ENCODE measurements around the gene PPP1R7. TPM values are rescaled to one million over a fixed set of nuclear protein-coding genes. Genes with fewer than 3 reads are reported as not detected.
A peak's percentile ranks its signal among the peaks of the same experiment; 100 is the strongest.

PPP1R7 gene
- polyA plus RNA-seq, 6 donors from 2014 or later, result 96.4 to 130 (median 112) TPM

DNA sequence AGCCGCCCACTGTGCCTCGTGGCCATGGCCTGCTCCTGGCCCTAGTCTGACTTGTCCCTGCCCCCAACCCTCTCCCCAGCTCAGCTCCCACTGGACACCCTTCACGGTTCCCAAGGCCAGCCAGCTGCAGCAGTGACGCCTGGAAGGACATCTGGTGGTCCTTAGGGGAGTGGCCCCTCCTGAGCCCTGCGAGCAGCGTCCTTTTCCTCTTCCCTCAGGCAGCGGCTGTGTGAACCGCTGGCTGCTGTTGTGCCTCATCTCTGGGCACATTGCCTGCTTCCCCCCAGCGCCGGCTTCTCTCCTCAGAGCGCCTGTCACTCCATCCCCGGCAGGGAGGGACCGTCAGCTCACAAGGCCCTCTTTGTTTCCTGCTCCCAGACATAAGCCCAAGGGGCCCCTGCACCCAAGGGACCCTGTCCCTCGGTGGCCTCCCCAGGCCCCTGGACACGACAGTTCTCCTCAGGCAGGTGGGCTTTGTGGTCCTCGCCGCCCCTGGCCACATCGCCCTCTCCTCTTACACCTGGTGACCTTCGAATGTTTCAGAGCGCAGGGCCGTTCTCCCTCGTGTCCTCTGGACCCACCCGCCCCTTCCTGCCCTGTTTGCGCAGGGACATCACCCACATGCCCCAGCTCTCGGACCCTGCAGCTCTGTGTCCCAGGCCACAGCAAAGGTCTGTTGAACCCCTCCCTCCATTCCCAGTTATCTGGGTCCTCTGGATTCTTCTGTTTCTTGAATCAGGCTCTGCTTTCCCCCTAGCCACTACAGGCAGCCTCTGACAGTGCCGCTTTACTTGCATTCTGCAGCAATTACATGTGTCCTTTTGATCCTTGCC lies 74.0 kb downstream of the PPP1R7 start:
- Mint-ChIP-seq H3K4me3 (no peak overlapping the region), H3K9me3 (no peaks in the 10 kb centered on the region), H3K27ac (peak overlapping the region in 4 of 6 donors; percentile 17 to 76 (median 44)), H3K4me1 (peaks cover 2 to 10% (median 10%) of the 10 kb centered on the region in 3 donors), H3K27me3 (peaks cover 0 to 10% (median 9%) of the 10 kb centered on the region in 3 donors), H3K36me3 (peaks cover 10 to 13% of the 10 kb centered on the region in 2 donors)
- no peak for DNase-seq
- no peak for ATAC-seq (ENCODE audit: low read depth in 2 of 2)

DNA sequence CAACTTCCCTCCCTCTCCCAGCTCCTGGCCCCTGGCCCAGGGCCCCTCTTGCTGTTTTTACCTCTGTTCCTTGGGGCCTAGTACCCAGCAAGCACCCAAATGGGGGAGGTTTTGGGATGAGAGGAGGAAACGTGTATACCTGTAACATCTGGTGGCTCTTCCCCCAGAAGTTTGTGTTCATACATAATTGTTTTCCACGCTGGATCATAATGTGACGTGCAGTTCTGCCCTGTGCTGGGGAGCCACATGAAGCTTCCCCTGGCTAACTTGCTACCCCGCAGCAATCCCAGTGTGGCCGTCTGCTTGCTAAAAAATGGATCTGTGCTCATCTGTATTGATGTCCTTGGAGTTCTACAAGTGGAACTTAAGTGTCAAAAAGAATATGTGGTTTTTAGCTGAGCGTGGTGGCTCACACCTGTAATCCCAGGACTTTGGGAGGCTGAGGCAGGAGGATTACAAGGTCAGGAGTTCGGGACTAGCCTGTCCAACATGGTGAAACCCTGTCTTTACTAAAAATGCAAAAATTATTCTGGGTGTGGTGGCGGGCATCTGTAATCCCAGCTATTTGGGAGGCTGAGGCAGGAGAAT lies 74.7 kb downstream of the PPP1R7 start:
- Mint-ChIP-seq H3K27me3 (peaks cover 0 to 9% (median 9%) of the 10 kb centered on the region in 3 donors), H3K27ac (peak overlapping the region in 3 of 6 donors; percentile 17 to 76 (median 65)), H3K4me3 (no peak overlapping the region), H3K4me1 (peaks cover 0 to 10% (median 8%) of the 10 kb centered on the region in 3 donors), H3K9me3 (no peaks in the 10 kb centered on the region), H3K36me3 (peaks cover 10 to 13% of the 10 kb centered on the region in 2 donors)
- ATAC-seq (ENCODE audit: low read depth in 2 of 2) (no peak), DNase-seq (no peak)

DNA sequence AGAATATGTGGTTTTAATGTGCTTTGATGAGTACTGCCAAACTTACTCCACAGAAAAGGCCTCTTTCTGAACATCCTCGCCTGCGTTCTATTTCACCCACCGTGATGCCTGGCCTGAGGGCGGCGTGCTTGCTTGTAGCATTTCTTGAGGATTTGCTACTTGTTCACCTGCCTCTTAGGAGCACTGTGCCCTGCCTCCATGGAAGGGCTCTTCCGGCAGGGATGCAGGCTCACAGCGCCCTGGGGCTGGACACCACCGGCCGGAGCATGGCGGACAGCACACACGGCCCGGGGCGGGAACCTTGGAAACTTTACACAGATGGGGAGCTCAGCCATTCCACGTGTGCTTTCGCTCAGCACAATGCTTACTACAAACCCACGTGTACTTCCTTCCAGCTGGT lies 75.3 kb downstream of the PPP1R7 start:
- Mint-ChIP-seq H3K36me3 (peaks cover 10 to 13% of the 10 kb centered on the region in 2 donors), H3K4me1 (peaks cover 0 to 10% (median 8%) of the 10 kb centered on the region in 3 donors)

DNA sequence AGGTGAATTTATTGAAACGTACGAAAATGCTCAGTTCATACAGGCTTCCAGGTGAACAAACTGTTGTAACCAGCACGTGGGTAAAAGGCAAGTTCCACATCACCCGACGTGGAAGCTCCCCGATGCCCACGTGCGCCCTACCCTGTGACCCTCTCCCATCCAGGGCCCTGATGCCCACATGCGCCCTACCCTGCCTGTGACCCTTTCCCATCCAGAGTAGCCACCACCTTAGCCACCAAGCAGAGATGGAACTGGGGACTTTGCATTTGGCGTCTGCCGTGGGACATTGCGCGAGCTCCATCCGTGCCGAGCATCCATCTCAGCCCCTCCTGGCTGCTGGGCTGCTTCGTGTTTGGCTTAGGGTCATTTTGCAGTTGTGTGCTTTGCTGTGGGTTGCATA lies 75.7 kb downstream of the PPP1R7 start:
- no peak for ATAC-seq (ENCODE audit: low read depth in 2 of 2)

More for the DNA sequence above, 75.3 kb downstream of the PPP1R7 start:
- Mint-ChIP-seq H3K9me3 (no peaks in the 10 kb centered on the region), H3K27ac (no peak overlapping the region), H3K4me3 (no peak overlapping the region), H3K27me3 (peaks cover 0 to 9% (median 7%) of the 10 kb centered on the region in 3 donors)
- ATAC-seq (ENCODE audit: low read depth in 2 of 2) (no peak), DNase-seq (no peak)

DNA sequence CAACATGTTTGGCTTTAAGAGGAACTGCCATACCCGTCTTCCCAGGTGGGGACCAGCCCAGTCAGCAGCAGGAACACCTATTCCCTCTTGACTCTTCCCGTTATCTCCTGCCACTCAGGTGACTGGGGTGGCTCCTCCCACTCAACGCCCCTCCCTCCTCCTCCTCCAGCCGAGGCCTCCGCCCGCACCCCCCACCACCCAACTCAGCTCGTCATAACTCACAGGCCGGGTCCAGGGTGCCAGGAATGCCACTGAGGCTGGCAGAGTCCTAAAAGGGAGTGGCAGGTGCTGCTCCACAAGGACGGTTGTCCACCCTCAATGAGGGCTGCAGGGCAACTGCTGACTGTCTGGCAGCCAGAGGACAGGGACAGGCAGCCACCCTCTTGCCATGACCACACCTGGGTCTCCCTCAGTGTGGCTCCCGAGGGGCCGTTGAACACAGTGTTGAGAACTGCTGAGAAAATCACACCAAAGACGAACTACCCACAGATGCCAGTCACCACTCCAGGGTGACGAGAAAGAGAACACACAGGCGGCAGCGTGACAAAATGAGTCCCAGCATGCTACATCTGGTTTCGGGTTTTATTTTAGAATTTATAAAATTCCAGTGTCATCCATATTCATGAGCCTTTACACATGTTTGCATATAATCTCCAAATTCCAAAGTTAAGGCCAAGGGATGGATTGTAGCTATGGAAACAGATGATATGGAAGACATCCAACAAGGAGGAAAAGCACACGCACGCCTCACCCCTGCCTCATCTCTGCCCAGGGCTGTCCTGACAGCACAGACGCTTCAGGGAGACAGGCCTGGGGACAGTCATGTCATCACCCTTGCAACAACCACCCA lies 76.7 kb downstream of the PPP1R7 start:
- H3K27ac Mint-ChIP-seq, result peak overlapping the region in 1 of 6 donors; percentile 74

More for the DNA sequence above, 75.7 kb downstream of the PPP1R7 start:
- Mint-ChIP-seq H3K36me3 (peaks cover 11 to 13% of the 10 kb centered on the region in 2 donors), H3K27ac (peak overlapping the region in 1 of 6 donors; percentile 72), H3K4me3 (no peak overlapping the region), H3K27me3 (peaks cover 0 to 9% (median 7%) of the 10 kb centered on the region in 3 donors), H3K4me1 (peaks cover 0 to 10% (median 8%) of the 10 kb centered on the region in 3 donors), H3K9me3 (no peaks in the 10 kb centered on the region)
- no peak for DNase-seq

DNA sequence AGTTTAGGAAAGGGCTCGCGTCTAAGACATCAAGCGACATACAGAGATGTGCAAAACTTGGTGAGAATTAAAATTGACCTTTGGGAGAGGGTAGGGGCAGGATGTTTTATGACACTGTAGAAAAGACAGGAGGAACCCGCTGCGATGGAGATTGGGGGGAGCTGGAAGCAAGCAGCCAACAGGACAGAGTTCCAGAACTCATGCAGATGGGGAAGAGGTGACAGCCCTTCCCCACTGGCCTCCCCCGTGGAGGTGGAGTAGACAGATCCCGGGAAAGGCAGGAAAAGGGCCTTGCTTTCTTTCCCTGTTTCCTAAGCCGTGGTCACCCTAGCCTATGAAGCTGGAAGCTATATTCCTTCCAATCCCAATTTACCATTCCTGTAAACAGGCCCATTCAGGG lies 77.3 kb downstream of the PPP1R7 start:
- Mint-ChIP-seq H3K9me3 (no peaks in the 10 kb centered on the region), H3K36me3 (peaks cover 19 to 22% of the 10 kb centered on the region in 2 donors), H3K27ac (no peak overlapping the region), H3K27me3 (peaks cover 0 to 9% (median 3%) of the 10 kb centered on the region in 3 donors), H3K4me3 (no peak overlapping the region), H3K4me1 (peaks cover 4 to 12% (median 8%) of the 10 kb centered on the region in 3 donors)
- DNase-seq (no peak), ATAC-seq (ENCODE audit: low read depth in 2 of 2) (no peak)

More for the DNA sequence above, 76.7 kb downstream of the PPP1R7 start:
- H3K9me3 Mint-ChIP-seq, result no peaks in the 10 kb centered on the region
- no peak overlapping the region for H3K4me3 Mint-ChIP-seq
- ATAC-seq (ENCODE audit: low read depth in 2 of 2) (no peak), DNase-seq (no peak)
- H3K27me3 Mint-ChIP-seq, result peaks cover 0 to 9% (median 7%) of the 10 kb centered on the region in 3 donors
- H3K36me3 Mint-ChIP-seq, result peaks cover 18 to 22% of the 10 kb centered on the region in 2 donors
- H3K4me1 Mint-ChIP-seq, result peaks cover 4 to 10% (median 8%) of the 10 kb centered on the region in 3 donors

DNA sequence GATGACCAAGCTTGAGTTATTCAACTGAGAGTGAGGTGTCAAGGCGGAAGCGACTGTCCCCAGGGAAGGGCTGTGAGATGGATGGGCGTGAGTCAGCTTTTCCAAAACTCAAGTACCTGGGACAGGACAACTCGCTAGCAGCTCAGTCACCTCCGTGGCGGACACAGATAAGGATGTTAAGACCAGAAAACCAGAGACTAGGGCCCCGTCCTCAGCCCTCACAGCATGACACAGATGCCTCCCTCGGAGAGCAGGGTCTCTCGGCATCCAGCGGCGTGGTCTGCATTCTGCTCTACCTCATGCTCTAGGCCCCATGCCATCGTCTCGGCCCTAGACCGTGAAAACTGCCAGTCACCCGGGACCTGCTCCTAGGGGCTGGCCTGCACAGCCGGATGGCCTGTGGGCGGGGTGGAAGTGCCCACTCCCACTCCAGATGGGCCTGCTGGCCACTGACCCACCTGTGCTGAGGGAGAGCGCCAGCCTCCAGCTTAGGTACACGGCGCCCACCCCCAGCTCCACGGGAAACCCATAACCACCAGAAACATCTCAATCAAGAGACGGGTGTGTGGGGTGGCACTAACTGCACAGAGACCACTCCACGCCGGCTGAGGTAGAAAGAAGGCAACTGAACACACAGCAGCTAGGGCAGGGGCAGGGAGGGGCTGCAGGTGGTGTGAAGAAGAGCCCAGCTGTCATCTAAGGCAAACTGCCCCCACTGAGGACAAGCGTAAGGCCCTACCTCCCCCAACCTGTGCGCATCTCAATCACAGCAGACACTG lies 78.0 kb downstream of the PPP1R7 start:
- DNase-seq, result no peak
- ATAC-seq (ENCODE audit: low read depth in 2 of 2), result no peak
- Mint-ChIP-seq H3K4me1 (peaks cover 4 to 16% (median 6%) of the 10 kb centered on the region in 3 donors), H3K27me3 (peaks cover 0 to 9% (median 0%) of the 10 kb centered on the region in 3 donors), H3K36me3 (peaks cover 22 to 26% of the 10 kb centered on the region in 2 donors), H3K27ac (no peak overlapping the region), H3K9me3 (no peaks in the 10 kb centered on the region), H3K4me3 (no peak overlapping the region)

DNA sequence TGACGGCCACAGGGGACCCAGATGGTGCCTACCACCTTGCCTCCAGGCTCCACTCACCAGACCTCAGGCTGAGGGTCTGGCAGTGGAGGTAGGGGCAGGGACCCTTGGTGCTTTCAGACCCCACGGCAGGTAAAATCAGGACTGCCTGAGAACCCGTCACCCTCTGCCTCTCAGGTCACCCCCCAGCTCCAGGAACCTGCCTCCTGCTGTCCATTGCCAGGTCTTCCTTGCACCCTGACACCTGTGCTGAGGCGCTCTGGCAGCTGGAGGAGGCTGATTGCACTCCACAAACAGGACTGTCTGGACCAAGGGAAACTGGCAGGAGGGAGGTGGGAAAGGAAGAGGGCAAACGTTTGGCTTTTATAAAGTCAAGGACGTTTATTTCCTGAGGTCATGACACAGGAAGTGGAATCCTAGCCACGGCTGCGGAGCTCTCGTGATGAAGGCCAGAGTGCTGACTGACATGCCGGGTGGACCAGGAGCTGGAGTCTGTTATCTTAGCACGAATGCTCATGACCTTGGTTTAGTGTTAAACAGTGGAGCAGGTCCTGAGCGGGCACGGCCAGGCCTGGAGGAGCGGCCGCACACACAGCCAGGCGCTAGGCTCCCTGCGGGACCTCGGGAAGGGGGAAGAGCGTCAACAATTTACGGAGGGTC lies 78.7 kb downstream of the PPP1R7 start:
- H3K36me3 Mint-ChIP-seq, result peaks cover 24 to 33% of the 10 kb centered on the region in 2 donors
- H3K4me1 Mint-ChIP-seq, result peaks cover 4 to 14% (median 5%) of the 10 kb centered on the region in 3 donors
- H3K27ac Mint-ChIP-seq, result peak overlapping the region in 1 of 6 donors; percentile 77
- H3K27me3 Mint-ChIP-seq, result peaks cover 0 to 9% (median 0%) of the 10 kb centered on the region in 3 donors
- ATAC-seq (ENCODE audit: low read depth in 2 of 2), result no peak
- H3K4me3 Mint-ChIP-seq, result no peak overlapping the region
- no peaks in the 10 kb centered on the region for H3K9me3 Mint-ChIP-seq
- no peak for DNase-seq

DNA sequence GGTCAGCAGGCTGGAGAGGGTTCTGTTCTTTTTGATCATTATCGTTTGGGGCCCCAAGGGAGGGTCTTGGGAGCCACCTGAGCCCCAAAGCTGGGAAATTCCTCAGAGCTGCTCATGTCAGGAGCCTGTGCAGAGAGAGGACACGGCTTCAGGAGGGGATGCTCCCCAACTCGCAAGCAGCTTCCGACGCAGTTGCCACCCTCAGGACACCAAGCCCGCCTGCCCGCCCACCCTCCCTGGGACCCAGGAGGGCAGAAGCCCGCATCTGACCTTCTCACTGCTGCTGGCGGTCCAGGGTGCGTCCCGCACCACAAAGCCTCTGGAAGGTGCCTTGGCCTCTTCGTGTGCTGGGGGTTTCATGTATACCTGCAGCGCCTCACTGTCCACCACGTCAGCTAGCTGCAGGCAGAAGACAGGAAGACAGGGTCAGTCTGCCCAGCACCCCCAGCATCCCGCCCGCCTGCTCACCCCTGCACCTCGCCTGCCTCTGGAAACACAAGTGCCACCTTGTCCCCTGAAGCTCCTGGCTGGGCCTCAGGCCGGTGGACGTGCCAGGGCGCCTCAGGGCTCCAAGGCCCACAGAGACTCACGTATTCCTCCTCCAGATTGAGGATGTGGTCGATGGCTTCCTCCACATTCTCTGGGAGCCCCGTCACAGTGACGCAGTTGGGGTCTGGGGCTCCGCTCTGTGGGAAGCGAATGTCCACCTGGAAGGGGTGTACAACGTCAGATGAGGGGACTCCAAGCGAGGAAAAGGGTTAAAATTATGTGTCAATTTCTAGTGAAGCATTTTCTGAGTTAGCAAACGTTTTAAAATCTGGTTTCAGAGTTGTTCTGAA lies 79.5 kb downstream of the PPP1R7 start:
- no peak for DNase-seq
- Mint-ChIP-seq H3K27me3 (peaks cover 0 to 1% (median 0%) of the 10 kb centered on the region in 3 donors), H3K36me3 (peaks cover 31 to 38% of the 10 kb centered on the region in 2 donors), H3K27ac (no peak overlapping the region), H3K9me3 (no peaks in the 10 kb centered on the region), H3K4me3 (no peak overlapping the region), H3K4me1 (peaks cover 0 to 6% (median 4%) of the 10 kb centered on the region in 3 donors)
- ATAC-seq (ENCODE audit: low read depth in 2 of 2), result no peak

DNA sequence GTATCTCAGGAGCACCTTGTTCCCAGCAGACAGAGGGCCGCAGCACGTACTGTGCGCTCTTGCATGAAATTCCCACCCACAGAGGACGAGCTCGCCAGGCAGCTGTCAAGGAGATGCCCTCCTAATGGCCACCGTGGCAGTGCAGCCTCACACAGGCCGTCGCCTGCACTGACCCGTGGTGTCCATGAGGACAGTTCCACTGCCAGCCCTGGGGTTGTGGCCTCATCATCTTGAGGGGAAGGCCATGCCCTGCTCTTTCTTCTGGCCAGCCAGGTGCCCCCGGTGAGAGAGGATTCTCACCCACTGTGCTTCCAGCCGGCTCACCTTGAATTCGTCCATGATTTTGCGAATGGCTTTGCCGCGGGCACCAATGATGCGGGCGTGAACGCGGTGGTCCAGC lies 80.2 kb downstream of the PPP1R7 start:
- no peak for DNase-seq
- ATAC-seq (ENCODE audit: low read depth in 2 of 2), result no peak
- Mint-ChIP-seq H3K27ac (no peak overlapping the region), H3K4me3 (no peak overlapping the region), H3K36me3 (peaks cover 36 to 44% of the 10 kb centered on the region in 2 donors), H3K9me3 (no peaks in the 10 kb centered on the region), H3K4me1 (peaks cover 0 to 6% (median 4%) of the 10 kb centered on the region in 3 donors), H3K27me3 (no peaks in the 10 kb centered on the region)

DNA sequence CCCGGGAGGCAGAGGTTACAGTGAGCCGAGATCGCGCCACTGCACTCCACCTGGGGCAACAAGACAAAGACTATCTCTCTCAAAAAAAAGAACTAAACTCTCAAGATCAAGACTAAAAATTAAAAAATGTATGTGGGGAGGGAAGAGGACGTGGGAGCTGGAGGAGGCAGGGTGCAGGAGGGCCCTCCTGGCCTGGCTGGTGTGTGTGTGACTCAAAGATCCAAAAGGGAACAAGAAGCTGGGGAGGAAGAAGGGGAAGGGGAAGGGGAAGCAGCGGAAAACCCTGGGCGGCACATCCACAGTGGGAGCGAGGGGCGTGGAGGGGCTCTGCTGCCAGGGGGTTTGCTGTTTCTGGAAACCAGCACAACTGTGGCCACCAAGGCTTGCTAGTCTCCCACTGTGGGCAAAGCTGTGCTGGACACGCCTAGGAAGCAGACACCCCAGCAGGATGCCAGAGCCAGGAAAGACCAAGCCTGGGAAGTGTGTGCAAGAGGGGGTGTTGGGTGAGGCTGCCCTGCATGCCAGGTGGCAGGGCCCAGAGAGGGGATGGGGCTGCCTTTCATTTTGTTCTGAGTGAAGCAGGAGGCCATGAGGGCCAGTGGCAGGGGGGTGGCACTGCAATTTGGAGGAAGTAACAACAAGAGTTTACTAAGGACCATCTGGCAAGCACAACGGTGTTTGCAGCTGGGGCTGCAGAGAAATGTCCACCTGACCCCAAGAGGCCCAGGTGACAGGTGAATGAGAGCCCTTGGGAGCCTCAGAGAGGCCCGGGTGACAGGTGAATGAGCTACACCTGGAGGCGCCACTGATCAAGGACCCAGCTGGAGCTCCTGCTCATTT lies 82.7 kb downstream of the PPP1R7 start:
- Mint-ChIP-seq H3K36me3 (peaks cover 35 to 55% of the 10 kb centered on the region in 2 donors), H3K27ac (peak overlapping the region in 2 of 6 donors; percentile 58 to 62), H3K9me3 (no peaks in the 10 kb centered on the region), H3K4me1 (peaks cover 0 to 6% (median 4%) of the 10 kb centered on the region in 3 donors), H3K4me3 (peak overlapping the region in 1 of 8 donors; percentile 36), H3K27me3 (no peaks in the 10 kb centered on the region)
- DNase-seq, result no peak
- ATAC-seq (ENCODE audit: low read depth in 2 of 2), result no peak
